Transverse colon (tissue), 4 donors: ENCODE data around the gene FRZB. TPM values are rescaled to one million over a fixed set of nuclear protein-coding genes. Genes with fewer than 3 reads are reported as not detected.
A peak's percentile ranks its signal among the peaks of the same experiment; 100 is the strongest.

Experiments used
- DNase-seq: peaks from one replicate; pipeline ENCODE4 v3.0.0-alpha.2; 2019
- H3K27ac ChIP-seq, 4 donors: fragments of 200-600 bp; sonication (generic); 2 replicates each; pipeline ENCODE4 v1.5.1; 2016 to 2018; ENCODE audit warnings: inconsistent platforms in 4 of 4
- H3K27me3 ChIP-seq: fragments of 200-600 bp; sonication (generic); 2 replicates; pipeline ENCODE4 v1.5.1; 2017; ENCODE audit warnings: inconsistent platforms
- H3K36me3 ChIP-seq, 4 donors: fragments of 200-600 bp; sonication (generic); 2 replicates each; pipeline ENCODE4 v1.5.1; 2017 to 2019; ENCODE audit warnings: inconsistent platforms in 4 of 4
- H3K4me1 ChIP-seq, 4 donors: fragments of 200-600 bp; sonication (generic); 2 replicates each; pipeline ENCODE4 v1.5.1; 2017 to 2020; ENCODE audit warnings: inconsistent platforms in 4 of 4
- H3K4me3 ChIP-seq, 4 donors: fragments of 200-600 bp; sonication (generic); 1 replicate in 1 of 4; 2 replicates in 3 of 4; pipeline versions ENCODE4 v1.5.1 to v1.6.1; 2017 to 2019; ENCODE audit warnings: inconsistent platforms in 4 of 4
- H3K9me3 ChIP-seq, 2 donors: fragments of 200-600 bp; sonication (generic); 2 replicates each; pipeline ENCODE4 v1.5.1; 2017 to 2019; ENCODE audit warnings: inconsistent platforms in 2 of 2
- CTCF ChIP-seq, 5 experiments: fragments of 200-600 bp in 3 of 5; fragments of 450-650 bp in 2 of 5; sonication (generic) in 3 of 5; IDR thresholded peaks; 1 replicate in 2 of 5; 2 replicates in 3 of 5; pipeline ENCODE4 v1.5.1; 2016 to 2017; ENCODE audit warnings: antibody characterized with exemption in 5 of 5, inconsistent platforms in 3 of 5, mild to moderate bottlenecking in 2 of 5, moderate library complexity in 1 of 5
- EP300 ChIP-seq: sonication (generic); formaldehyde crosslinking; IDR thresholded peaks from one replicate; pipeline ENCODE4 v1.6.1; 2017; ENCODE audit warnings: antibody characterized with exemption, low read depth
- POLR2A ChIP-seq: fragments of 450-650 bp; IDR thresholded peaks from one replicate; pipeline ENCODE4 v1.6.1; 2016; ENCODE audit warnings: antibody characterized with exemption, mild to moderate bottlenecking, moderate library complexity
- POLR2AphosphoS5 ChIP-seq, 3 donors: sonication (generic); formaldehyde crosslinking; IDR thresholded peaks; one replicate each; pipeline ENCODE4 v1.6.1; 2016; ENCODE audit warnings: antibody characterized with exemption in 3 of 3
- WGBS, 2 donors: methylation state at CpG; one replicate each; pipeline ENCODE4 v1.1.5; 2018; ENCODE audit warnings: low coverage in 1 of 2; 5-methylcytosine and 5-hydroxymethylcytosine counted together
- in situ Hi-C, 4 donors: fragments of 200-750 bp; cut with MboI; loops; one replicate each; pipeline versions ENCODE4 v1.15.0 to v1.15.1; 2017; ENCODE audit warnings: low sequenced_read_pairs in 3 of 4, low pct_ligation_motif_present in 1 of 4, low pct_unique_long_range_greater_than_20kb in 1 of 4
- intact Hi-C: fragments of 100-400 bp; cut with DNase I; formaldehyde crosslinking; loops from one replicate; pipeline ENCODE4 v1.15.1; 2023; ENCODE audit warnings: low total_unique reads
- total RNA-seq, 4 donors: library from RNA; depleted of rRNA; stranded (reverse); fragments of >200 nt; gene quantifications; one replicate each; pipeline ENCODE4 v1.1.0, GENCODE V29; 2016

FRZB gene
- total RNA-seq, 4 donors from 2014 or later = 0.37 to 11.9 (median 2.9) TPM

GRCh38 chr2:182864949-182865570 lies 1.4 kb downstream of the FRZB start:
- no peaks in the 10 kb centered on the region for H3K36me3 ChIP-seq
- no peaks in the 10 kb centered on the region for H3K9me3 ChIP-seq
- TF ChIP-seq CTCF (IDR thresholded peaks at IDR 0.05) = no peak
- TF ChIP-seq POLR2AphosphoS5 (IDR thresholded peaks at IDR 0.05) = no peak
- no peak for TF ChIP-seq EP300
- no peak for TF ChIP-seq POLR2A
- WGBS, 2 donors = 33 to 53% methylated on average over 3 to 4 of the region's 4 CpGs
- H3K4me1 ChIP-seq = peaks cover 0 to 34% (median 15%) of the 10 kb centered on the region in 4 donors
- intact Hi-C loops = no loop called here
- peak overlapping the region in 1 of 4 donors; percentile 18 for H3K27ac ChIP-seq
- peak overlapping the region in 1 of 4 donors; percentile 50 for H3K4me3 ChIP-seq
- in situ Hi-C loops = no loop called here
- peaks cover 18% of the 10 kb centered on the region for H3K27me3 ChIP-seq
- DNase-seq = no peak

GRCh38 chr2:182863642-182864041 lies 2.8 kb downstream of the FRZB start:
- H3K27me3 ChIP-seq = peaks cover 18% of the 10 kb centered on the region
- TF ChIP-seq CTCF (IDR thresholded peaks at IDR 0.05) (no peak), POLR2AphosphoS5 (IDR thresholded peaks at IDR 0.05) (no peak), EP300 (no peak), POLR2A (no peak)
- H3K9me3 ChIP-seq = no peaks in the 10 kb centered on the region
- H3K4me1 ChIP-seq = peaks cover 0 to 30% (median 15%) of the 10 kb centered on the region in 4 donors
- no peak overlapping the region for H3K27ac ChIP-seq
- in situ Hi-C loops (no loop called here), intact Hi-C loops (no loop called here)
- no peak overlapping the region for H3K4me3 ChIP-seq
- DNase-seq = no peak
- no peaks in the 10 kb centered on the region for H3K36me3 ChIP-seq

- Histone ChIP-seq H3K4me3 (no peak overlapping the region), H3K4me1 (peaks cover 0 to 15% (median 7%) of the 10 kb centered on the region in 4 donors), H3K36me3 (no peaks in the 10 kb centered on the region), H3K27ac (peak overlapping the region in 2 of 4 donors; percentile 18 to 39), H3K27me3 (peaks cover 14% of the 10 kb centered on the region), H3K9me3 (no peaks in the 10 kb centered on the region)
- TF ChIP-seq POLR2AphosphoS5 (IDR thresholded peaks at IDR 0.05) = no peak
- TF ChIP-seq EP300 = no peak
- TF ChIP-seq CTCF (IDR thresholded peaks at IDR 0.05) = no peak
- TF ChIP-seq POLR2A = no peak
- in situ Hi-C loops (no loop called here), intact Hi-C loops (no loop called here)
- DNase-seq = no peak
- 45 to 46% methylated on average over 5 of the region's 5 CpGs for WGBS, 2 donors
Observed at GRCh38 chr2:182862091-182862490, 4.3 kb downstream of the FRZB start.

- H3K36me3 ChIP-seq = no peaks in the 10 kb centered on the region
- H3K27me3 ChIP-seq = peaks cover 4% of the 10 kb centered on the region
- intact Hi-C loops = no loop called here
- TF ChIP-seq EP300 = no peak
- no peak for TF ChIP-seq POLR2A
- TF ChIP-seq CTCF (IDR thresholded peaks at IDR 0.05) = no peak
- H3K9me3 ChIP-seq = no peaks in the 10 kb centered on the region
- no peak overlapping the region for H3K27ac ChIP-seq
- peaks cover 0 to 6% (median under 1%) of the 10 kb centered on the region in 4 donors for H3K4me1 ChIP-seq
- WGBS, 2 donors = 83 to 100% methylated on average over 2 of the region's 2 CpGs
- no peak overlapping the region for H3K4me3 ChIP-seq
- in situ Hi-C loops = no loop called here
- no peak for DNase-seq
Observed at GRCh38 chr2:182860858-182861257, 5.6 kb downstream of the FRZB start.
